Purkinje cell (primary cell): ENCODE results near the gene HTR2B. TPM values are rescaled to one million over a fixed set of nuclear protein-coding genes. Genes with fewer than 3 reads are reported as not detected.

Source experiments
- polyA plus RNA-seq: library from polyadenylated mRNA; unstranded; fragments of >200 nt; fragmentation: Nextera tagmentation; gene quantifications from 2 replicates; pipeline ENCODE4 v1.2.1, GENCODE V29; 2014

Gene HTR2B
- 0.34 and 0.90 TPM in 2 replicates for polyA plus RNA-seq

GRCh38 chr2:231124838-231125568 lies at the start of gene HTR2B:
HTR2B (minus strand) TSS chr2:231125042; CDS start chr2:231123764, 1,278 bp downstream.

Other genes with a start within 250 kb of the HTR2B start
- gene GPR55, start 199.8 kb downstream of the HTR2B start, polyA plus RNA-seq: not detected in 2 replicates
- not detected in 2 replicates for gene SPATA3, start 128.9 kb downstream of the HTR2B start, polyA plus RNA-seq
- gene C2orf72, start 87.5 kb downstream of the HTR2B start, polyA plus RNA-seq: 3.6 and 5.2 TPM in 2 replicates
- 235 and 319 TPM in 2 replicates for gene PSMD1, start 68.2 kb downstream of the HTR2B start, polyA plus RNA-seq
- gene ARMC9, start 73.6 kb upstream of the HTR2B start, polyA plus RNA-seq: 10.5 and 13.6 TPM in 2 replicates